Thyroid gland (tissue), 4 donors: ENCODE results near the gene C2CD3.

Source experiments
- POLR2A ChIP-seq, 2 donors: fragments of 450-650 bp; IDR thresholded peaks; one replicate each; pipeline ENCODE4 v1.6.1; 2017; ENCODE audit warnings: antibody characterized with exemption in 2 of 2, mild to moderate bottlenecking in 2 of 2, moderate library complexity in 1 of 2
- TF ChIP-seq, protein P1 (sequence below), 6 experiments: fragments of 200-600 bp in 3 of 6; fragments of 450-650 bp in 3 of 6; sonication (generic) in 3 of 6; IDR thresholded peaks; one replicate each; pipeline ENCODE4 v1.5.1; 2016 to 2019; ENCODE audit warnings: antibody characterized with exemption in 6 of 6, mild to moderate bottlenecking in 2 of 6, inconsistent platforms in 1 of 6, moderate library complexity in 1 of 6

DNA sequence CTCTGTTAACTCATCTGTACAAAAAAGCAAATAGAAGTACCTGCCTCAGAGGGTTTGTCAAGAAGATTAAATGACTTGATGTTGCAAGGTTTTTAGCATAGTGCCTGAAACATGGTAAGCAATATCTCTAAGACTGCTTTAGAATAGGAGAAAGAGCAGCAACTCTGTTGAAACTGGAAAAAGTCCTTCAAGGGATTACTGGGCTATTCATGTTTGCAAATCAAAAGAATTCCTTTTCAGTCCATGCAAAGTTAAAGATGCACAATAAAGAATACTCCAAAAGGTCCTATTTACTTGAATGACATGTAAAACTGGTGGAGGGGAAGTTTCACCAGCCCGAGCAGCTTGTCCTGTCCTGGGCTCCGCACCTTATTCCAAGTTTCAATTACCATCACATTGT, 70.6 kb downstream of the C2CD3 start:
- TF ChIP-seq, protein P1, sequence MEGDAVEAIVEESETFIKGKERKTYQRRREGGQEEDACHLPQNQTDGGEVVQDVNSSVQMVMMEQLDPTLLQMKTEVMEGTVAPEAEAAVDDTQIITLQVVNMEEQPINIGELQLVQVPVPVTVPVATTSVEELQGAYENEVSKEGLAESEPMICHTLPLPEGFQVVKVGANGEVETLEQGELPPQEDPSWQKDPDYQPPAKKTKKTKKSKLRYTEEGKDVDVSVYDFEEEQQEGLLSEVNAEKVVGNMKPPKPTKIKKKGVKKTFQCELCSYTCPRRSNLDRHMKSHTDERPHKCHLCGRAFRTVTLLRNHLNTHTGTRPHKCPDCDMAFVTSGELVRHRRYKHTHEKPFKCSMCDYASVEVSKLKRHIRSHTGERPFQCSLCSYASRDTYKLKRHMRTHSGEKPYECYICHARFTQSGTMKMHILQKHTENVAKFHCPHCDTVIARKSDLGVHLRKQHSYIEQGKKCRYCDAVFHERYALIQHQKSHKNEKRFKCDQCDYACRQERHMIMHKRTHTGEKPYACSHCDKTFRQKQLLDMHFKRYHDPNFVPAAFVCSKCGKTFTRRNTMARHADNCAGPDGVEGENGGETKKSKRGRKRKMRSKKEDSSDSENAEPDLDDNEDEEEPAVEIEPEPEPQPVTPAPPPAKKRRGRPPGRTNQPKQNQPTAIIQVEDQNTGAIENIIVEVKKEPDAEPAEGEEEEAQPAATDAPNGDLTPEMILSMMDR (IDR thresholded peaks at IDR 0.05): no peak
- no peak for TF ChIP-seq POLR2A (IDR thresholded peaks at IDR 0.05)
